HepG2 (cell line): ENCODE data around the gene SYCE1L. TPM values are rescaled to one million over a fixed set of nuclear protein-coding genes. Genes with fewer than 3 reads are reported as not detected.

Experiments used
- HNRNPL ChIP-seq: fragments of 200-400 bp; formaldehyde crosslinking; IDR thresholded peaks from 2 replicates; pipeline ENCODE4 v1.6.1; 2017; ENCODE audit warnings: mild to moderate bottlenecking, low read depth, low read length
- KDM1A ChIP-seq: IDR thresholded peaks from 2 replicates; pipeline ENCODE4 v1.6.1; 2016; ENCODE audit warnings: missing compliant biosample characterization
- KDM5B ChIP-seq: sonication (generic); formaldehyde crosslinking; IDR thresholded peaks from 2 replicates; pipeline ENCODE4 v1.4.0; 2020; ENCODE audit warnings: missing genetic modification reagents, mild to moderate bottlenecking, borderline replicate concordance
- RORA ChIP-seq: sonication (generic); formaldehyde crosslinking; IDR thresholded peaks from 2 replicates; pipeline ENCODE4 v1.5.0; 2020; ENCODE audit warnings: mild to moderate bottlenecking, missing genetic modification reagents, moderate library complexity
- TBL1XR1 ChIP-seq: fragments of 150-350 bp; IDR thresholded peaks from 2 replicates; pipeline ENCODE4 v1.6.1; 2014; ENCODE audit warnings: borderline replicate concordance, low read length; ENCODE audit not compliant: partially characterized antibody
- YY1 ChIP-seq: IDR thresholded peaks from 2 replicates; pipeline ENCODE4 v1.6.1; 2011; ENCODE audit warnings: low read length, low read depth, moderate library complexity, mild to moderate bottlenecking; ENCODE audit not compliant: insufficient read depth, insufficient replicate concordance
- ZFP1 ChIP-seq: IDR thresholded peaks from 2 replicates; pipeline ENCODE4 v1.6.1; 2016
- ZFP36 ChIP-seq: fragments of 150-350 bp; IDR thresholded peaks from 2 replicates; pipeline ENCODE4 v1.6.1; 2018; ENCODE audit warnings: borderline replicate concordance, low read length, low read depth; ENCODE audit not compliant: partially characterized antibody
- ZFYVE20 ChIP-seq: sonication (generic); formaldehyde crosslinking; IDR thresholded peaks from 2 replicates; pipeline ENCODE4 v1.8.0; 2023; ENCODE audit warnings: low read depth, mild to moderate bottlenecking, moderate library complexity, missing genetic modification reagents, borderline replicate concordance
- ZNF20 ChIP-seq: sonication (generic); formaldehyde crosslinking; IDR thresholded peaks from 2 replicates; pipeline ENCODE4 v1.4.0; 2020; ENCODE audit warnings: mild to moderate bottlenecking, moderate library complexity, missing genetic modification reagents
- ZNF331 ChIP-seq: sonication (generic); formaldehyde crosslinking; IDR thresholded peaks from 2 replicates; pipeline ENCODE4 v1.4.0; 2020; ENCODE audit warnings: missing genetic modification reagents
- ZNF674 ChIP-seq: sonication (generic); formaldehyde crosslinking; IDR thresholded peaks from 2 replicates; pipeline ENCODE4 v1.5.0; 2020; ENCODE audit warnings: low read depth, mild to moderate bottlenecking, missing genetic modification reagents
- ZSCAN9 ChIP-seq: IDR thresholded peaks from 2 replicates; pipeline ENCODE4 v1.6.1; 2016; ENCODE audit warnings: borderline replicate concordance
- polyA plus RNA-seq, 8 experiments: library from polyadenylated mRNA; depleted of rRNA in 3 of 8; stranded (reverse) in 7 of 8; unstranded in 1 of 8; fragments of >200 nt; fragmentation: Illumina TruSeq in 4 of 8; extraction: Trizol in 4 of 8; gene quantifications; 2 replicates each; pipeline versions ENCODE4 v1.2.1 to v1.2.3, GENCODE V29; 2011 to 2016; ENCODE audit warnings: low read depth in 4 of 8, missing spikeins in 1 of 8, mixed read lengths in 1 of 8; ENCODE audit not compliant: insufficient read depth in 1 of 8
- total RNA-seq, 5 experiments: library from RNA; depleted of rRNA; stranded (reverse); fragments of >200 nt; fragmentation: Illumina TruSeq; extraction: Trizol; gene quantifications; 2 replicates each; pipeline ENCODE4 v1.2.3, GENCODE V29; 2016; ENCODE audit warnings: low read depth in 1 of 5
- TF ChIP-seq, protein P1 (sequence below), 2 experiments: fragments of 450-650 bp in 1 of 2; sonication (generic) in 1 of 2; formaldehyde crosslinking; IDR thresholded peaks; 2 replicates each; pipeline versions ENCODE4 v1.5.0 to v1.8.0; 2020 to 2022; ENCODE audit warnings: mild to moderate bottlenecking in 1 of 2, missing genetic modification reagents in 1 of 2
- TF ChIP-seq, protein P2 (sequence below): sonication (generic); formaldehyde crosslinking; IDR thresholded peaks from 2 replicates; pipeline ENCODE4 v1.4.0; 2020; ENCODE audit warnings: low read depth, mild to moderate bottlenecking, missing genetic modification reagents
- TF ChIP-seq, protein P3 (sequence below): sonication (generic); formaldehyde crosslinking; IDR thresholded peaks from 2 replicates; pipeline ENCODE4 v1.4.0; 2020; ENCODE audit warnings: mild to moderate bottlenecking, missing genetic modification reagents
- TF ChIP-seq, protein P4 (sequence below): sonication (generic); formaldehyde crosslinking; IDR thresholded peaks from 2 replicates; pipeline ENCODE4 v1.8.0; 2023; ENCODE audit warnings: mild to moderate bottlenecking, missing genetic modification reagents
- TF ChIP-seq, protein P5 (sequence below): IDR thresholded peaks from 2 replicates; pipeline ENCODE4 v1.6.1; 2016; ENCODE audit warnings: control low read depth
- TF ChIP-seq, protein P6 (sequence below): sonication (generic); formaldehyde crosslinking; IDR thresholded peaks from 2 replicates; pipeline ENCODE4 v1.4.0; 2020; ENCODE audit warnings: missing genetic modification reagents
- TF ChIP-seq, protein P7 (sequence below): sonication (generic); formaldehyde crosslinking; IDR thresholded peaks from 2 replicates; pipeline ENCODE4 v1.8.0; 2022; ENCODE audit warnings: missing genetic modification reagents, mild to moderate bottlenecking, borderline replicate concordance

SYCE1L gene
- total and polyA plus RNA-seq, 2 of the 13 experiments (the other 11 are each of a cell fraction or from before 2014, with no cell fraction given): 0.22 TPM; not detected in 1

DNA sequence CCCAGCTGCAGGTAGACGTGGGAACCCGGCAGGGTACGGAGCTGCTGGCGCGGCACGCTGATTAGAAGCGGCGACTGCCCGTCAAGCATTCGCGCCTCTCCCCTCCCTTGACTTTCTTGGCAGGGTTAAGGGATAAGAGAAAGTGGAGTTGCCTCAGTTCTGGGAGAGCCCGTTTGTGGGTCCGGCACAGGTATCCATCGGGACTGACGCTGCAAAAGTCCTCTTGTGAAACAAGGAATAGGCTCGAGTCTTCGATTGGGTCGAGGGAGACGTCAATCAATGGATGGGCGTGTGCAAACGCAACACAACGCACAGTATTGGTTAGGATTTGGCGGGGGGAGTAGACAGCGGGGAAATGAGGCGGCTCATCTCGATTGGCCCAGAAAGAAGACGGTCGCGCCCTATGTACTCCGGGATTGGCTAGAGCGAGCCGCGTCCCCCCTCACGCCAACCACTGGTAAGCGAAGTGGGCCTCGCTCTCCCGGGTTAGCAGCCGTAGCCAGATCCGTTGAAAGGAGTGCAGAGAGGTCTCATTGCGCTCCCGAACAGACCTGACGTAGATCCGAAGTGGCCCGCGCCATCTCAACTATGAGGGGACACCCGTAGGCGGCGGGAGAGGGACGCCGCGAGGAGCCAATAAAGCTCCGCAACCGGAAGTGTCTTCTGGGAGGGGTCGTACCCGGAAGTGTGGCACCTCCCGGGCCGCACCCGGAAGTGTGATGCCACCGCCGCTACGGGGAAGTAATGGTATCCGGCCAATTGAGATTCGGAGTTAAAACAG, 8.5 kb upstream of the SYCE1L start, which contains the start of gene MON1B (continued):
- TF ChIP-seq, protein P1, sequence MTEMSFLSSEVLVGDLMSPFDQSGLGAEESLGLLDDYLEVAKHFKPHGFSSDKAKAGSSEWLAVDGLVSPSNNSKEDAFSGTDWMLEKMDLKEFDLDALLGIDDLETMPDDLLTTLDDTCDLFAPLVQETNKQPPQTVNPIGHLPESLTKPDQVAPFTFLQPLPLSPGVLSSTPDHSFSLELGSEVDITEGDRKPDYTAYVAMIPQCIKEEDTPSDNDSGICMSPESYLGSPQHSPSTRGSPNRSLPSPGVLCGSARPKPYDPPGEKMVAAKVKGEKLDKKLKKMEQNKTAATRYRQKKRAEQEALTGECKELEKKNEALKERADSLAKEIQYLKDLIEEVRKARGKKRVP (CRISPR knock-in tag; IDR thresholded peaks at IDR 0.05): no peak
- TF ChIP-seq ZFP1 (CRISPR knock-in tag) (peak; percentile 79; the same call in 1 of the 2 replicates), ZNF331 (CRISPR knock-in tag) (peak; percentile 5; the same call in 1 of the 2 replicates), YY1 (peak; percentile 28), RORA (CRISPR knock-in tag) (no peak), ZSCAN9 (CRISPR knock-in tag) (peak; percentile 24), TBL1XR1 (peak; percentile 30), ZNF674 (CRISPR knock-in tag) (no peak), HNRNPL (peak; percentile 22; the same call in 1 of the 2 replicates), ZFYVE20 (no peak), KDM1A (CRISPR knock-in tag) (no peak), KDM5B (CRISPR knock-in tag) (peak; percentile 54; the same call in 1 of the 2 replicates), ZNF20 (CRISPR knock-in tag) (no peak), ZFP36 (no peak)
- TF ChIP-seq, protein P2, sequence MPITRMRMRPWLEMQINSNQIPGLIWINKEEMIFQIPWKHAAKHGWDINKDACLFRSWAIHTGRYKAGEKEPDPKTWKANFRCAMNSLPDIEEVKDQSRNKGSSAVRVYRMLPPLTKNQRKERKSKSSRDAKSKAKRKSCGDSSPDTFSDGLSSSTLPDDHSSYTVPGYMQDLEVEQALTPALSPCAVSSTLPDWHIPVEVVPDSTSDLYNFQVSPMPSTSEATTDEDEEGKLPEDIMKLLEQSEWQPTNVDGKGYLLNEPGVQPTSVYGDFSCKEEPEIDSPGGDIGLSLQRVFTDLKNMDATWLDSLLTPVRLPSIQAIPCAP (CRISPR knock-in tag): no peak
- TF ChIP-seq, protein P3, sequence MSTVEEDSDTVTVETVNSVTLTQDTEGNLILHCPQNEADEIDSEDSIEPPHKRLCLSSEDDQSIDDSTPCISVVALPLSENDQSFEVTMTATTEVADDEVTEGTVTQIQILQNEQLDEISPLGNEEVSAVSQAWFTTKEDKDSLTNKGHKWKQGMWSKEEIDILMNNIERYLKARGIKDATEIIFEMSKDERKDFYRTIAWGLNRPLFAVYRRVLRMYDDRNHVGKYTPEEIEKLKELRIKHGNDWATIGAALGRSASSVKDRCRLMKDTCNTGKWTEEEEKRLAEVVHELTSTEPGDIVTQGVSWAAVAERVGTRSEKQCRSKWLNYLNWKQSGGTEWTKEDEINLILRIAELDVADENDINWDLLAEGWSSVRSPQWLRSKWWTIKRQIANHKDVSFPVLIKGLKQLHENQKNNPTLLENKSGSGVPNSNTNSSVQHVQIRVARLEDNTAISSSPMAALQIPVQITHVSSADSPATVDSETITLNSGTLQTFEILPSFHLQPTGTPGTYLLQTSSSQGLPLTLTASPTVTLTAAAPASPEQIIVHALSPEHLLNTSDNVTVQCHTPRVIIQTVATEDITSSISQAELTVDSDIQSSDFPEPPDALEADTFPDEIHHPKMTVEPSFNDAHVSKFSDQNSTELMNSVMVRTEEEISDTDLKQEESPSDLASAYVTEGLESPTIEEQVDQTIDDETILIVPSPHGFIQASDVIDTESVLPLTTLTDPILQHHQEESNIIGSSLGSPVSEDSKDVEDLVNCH (CRISPR knock-in tag): 0 out of 2 replicates have a peak, but pooled peaks have one; percentile 54
- TF ChIP-seq, protein P4, sequence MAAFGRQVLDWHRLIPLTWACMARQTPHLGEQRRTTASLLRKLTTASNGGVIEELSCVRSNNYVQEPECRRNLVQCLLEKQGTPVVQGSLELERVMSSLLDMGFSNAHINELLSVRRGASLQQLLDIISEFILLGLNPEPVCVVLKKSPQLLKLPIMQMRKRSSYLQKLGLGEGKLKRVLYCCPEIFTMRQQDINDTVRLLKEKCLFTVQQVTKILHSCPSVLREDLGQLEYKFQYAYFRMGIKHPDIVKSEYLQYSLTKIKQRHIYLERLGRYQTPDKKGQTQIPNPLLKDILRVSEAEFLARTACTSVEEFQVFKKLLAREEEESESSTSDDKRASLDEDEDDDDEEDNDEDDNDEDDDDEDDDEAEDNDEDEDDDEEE (CRISPR knock-in tag): peak; percentile 22
- TF ChIP-seq, protein P5, sequence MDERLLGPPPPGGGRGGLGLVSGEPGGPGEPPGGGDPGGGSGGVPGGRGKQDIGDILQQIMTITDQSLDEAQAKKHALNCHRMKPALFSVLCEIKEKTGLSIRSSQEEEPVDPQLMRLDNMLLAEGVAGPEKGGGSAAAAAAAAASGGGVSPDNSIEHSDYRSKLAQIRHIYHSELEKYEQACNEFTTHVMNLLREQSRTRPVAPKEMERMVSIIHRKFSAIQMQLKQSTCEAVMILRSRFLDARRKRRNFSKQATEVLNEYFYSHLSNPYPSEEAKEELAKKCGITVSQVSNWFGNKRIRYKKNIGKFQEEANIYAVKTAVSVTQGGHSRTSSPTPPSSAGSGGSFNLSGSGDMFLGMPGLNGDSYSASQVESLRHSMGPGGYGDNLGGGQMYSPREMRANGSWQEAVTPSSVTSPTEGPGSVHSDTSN (CRISPR knock-in tag): peak; percentile 97
- TF ChIP-seq, protein P6, sequence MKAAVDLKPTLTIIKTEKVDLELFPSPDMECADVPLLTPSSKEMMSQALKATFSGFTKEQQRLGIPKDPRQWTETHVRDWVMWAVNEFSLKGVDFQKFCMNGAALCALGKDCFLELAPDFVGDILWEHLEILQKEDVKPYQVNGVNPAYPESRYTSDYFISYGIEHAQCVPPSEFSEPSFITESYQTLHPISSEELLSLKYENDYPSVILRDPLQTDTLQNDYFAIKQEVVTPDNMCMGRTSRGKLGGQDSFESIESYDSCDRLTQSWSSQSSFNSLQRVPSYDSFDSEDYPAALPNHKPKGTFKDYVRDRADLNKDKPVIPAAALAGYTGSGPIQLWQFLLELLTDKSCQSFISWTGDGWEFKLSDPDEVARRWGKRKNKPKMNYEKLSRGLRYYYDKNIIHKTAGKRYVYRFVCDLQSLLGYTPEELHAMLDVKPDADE (CRISPR knock-in tag): no peak
- TF ChIP-seq, protein P7, sequence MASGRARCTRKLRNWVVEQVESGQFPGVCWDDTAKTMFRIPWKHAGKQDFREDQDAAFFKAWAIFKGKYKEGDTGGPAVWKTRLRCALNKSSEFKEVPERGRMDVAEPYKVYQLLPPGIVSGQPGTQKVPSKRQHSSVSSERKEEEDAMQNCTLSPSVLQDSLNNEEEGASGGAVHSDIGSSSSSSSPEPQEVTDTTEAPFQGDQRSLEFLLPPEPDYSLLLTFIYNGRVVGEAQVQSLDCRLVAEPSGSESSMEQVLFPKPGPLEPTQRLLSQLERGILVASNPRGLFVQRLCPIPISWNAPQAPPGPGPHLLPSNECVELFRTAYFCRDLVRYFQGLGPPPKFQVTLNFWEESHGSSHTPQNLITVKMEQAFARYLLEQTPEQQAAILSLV: peak; percentile 28; the same call in 1 of the 2 replicates
